Lower leg skin (tissue), 4 donors: ENCODE measurements around the gene SGMS2. TPM values are rescaled to one million over a fixed set of nuclear protein-coding genes. Genes with fewer than 3 reads are reported as not detected.

Source experiments
- DNase-seq, 2 donors: peaks; one replicate each; pipeline ENCODE4 v3.0.0-alpha.2; 2019; ENCODE audit warnings: low spot score in 2 of 2
- H3K4me3 ChIP-seq: fragments of 200-600 bp; sonication (generic); 2 replicates; pipeline ENCODE4 v1.5.1; 2017; ENCODE audit warnings: mild to moderate bottlenecking, low read depth; ENCODE audit not compliant: poor library complexity, severe bottlenecking
- POLR2A ChIP-seq, 2 donors: fragments of 450-650 bp; IDR thresholded peaks; one replicate each; pipeline ENCODE4 v1.6.1; 2016 to 2017; ENCODE audit warnings: antibody characterized with exemption in 2 of 2, mild to moderate bottlenecking in 1 of 2, moderate library complexity in 1 of 2
- WGBS, 2 donors: methylation state at CpG; one replicate each; pipeline ENCODE4 v1.1.5; 2018; 5-methylcytosine and 5-hydroxymethylcytosine counted together
- intact Hi-C: fragments of 100-400 bp; cut with DNase I; formaldehyde crosslinking; loops from one replicate; pipeline ENCODE4 v1.15.0; 2023; ENCODE audit warnings: low total_unique reads
- total RNA-seq, 4 donors: library from RNA; depleted of rRNA; stranded (reverse); fragments of >200 nt; gene quantifications; one replicate each; pipeline ENCODE4 v1.1.0, GENCODE V29; 2016
- TF ChIP-seq, protein P1 (sequence below), 3 donors: fragments of 450-650 bp; IDR thresholded peaks; one replicate each; pipeline ENCODE4 v1.5.1; 2016; ENCODE audit warnings: antibody characterized with exemption in 3 of 3, mild to moderate bottlenecking in 3 of 3, moderate library complexity in 2 of 3

SGMS2 gene
- total RNA-seq, 4 donors from 2014 or later: 38.7 to 81.5 (median 55.9) TPM

DNA sequence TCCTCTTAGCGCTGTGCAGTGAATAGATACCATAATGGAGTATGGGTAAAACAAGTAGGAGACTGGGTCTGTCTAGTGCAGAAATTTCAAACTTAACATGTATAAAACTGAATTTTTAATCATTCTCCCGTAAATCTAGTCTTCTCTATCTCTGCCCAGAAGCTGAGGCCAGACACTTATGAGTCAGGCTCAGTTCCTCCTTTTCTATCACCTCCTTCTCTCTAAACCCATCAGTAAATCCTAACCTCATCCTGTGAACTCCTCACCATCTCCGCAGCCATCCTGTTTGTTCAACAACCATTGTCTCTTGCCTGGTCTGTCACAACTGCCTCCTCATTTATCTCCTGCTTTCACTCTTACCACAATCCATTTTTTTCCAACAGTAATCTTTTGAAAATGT lies 19.8 kb upstream of the SGMS2 start:
- TF ChIP-seq, protein P1, sequence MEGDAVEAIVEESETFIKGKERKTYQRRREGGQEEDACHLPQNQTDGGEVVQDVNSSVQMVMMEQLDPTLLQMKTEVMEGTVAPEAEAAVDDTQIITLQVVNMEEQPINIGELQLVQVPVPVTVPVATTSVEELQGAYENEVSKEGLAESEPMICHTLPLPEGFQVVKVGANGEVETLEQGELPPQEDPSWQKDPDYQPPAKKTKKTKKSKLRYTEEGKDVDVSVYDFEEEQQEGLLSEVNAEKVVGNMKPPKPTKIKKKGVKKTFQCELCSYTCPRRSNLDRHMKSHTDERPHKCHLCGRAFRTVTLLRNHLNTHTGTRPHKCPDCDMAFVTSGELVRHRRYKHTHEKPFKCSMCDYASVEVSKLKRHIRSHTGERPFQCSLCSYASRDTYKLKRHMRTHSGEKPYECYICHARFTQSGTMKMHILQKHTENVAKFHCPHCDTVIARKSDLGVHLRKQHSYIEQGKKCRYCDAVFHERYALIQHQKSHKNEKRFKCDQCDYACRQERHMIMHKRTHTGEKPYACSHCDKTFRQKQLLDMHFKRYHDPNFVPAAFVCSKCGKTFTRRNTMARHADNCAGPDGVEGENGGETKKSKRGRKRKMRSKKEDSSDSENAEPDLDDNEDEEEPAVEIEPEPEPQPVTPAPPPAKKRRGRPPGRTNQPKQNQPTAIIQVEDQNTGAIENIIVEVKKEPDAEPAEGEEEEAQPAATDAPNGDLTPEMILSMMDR (IDR thresholded peaks at IDR 0.05): no peak
- TF ChIP-seq POLR2A (IDR thresholded peaks at IDR 0.05): no peak
- intact Hi-C loops: no loop called here
- DNase-seq: no peak
- H3K4me3 ChIP-seq: no peak overlapping the region
- 84 to 85% methylated on average over 3 of the region's 3 CpGs for WGBS, 2 donors

DNA sequence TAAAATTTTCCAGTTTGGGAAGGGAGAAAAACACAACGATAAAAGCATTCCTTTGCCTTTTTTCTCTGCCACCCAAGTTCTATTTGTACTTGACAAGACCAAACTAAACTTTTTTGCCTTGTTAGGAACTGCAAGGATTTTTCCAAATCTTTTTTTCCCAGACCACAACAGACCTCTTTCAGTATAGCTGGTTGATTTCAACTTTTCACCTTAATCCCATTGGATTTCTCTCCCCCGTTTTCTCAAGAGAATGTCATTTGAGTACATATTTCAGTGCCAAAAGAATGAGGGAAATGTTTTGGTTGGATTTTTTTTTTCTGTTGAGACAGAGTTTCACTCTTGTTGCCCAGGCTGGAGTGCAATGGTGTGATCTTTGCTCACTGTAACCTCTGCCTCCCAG lies 18.5 kb upstream of the SGMS2 start:
- no peak for TF ChIP-seq POLR2A (IDR thresholded peaks at IDR 0.05)
- TF ChIP-seq, protein P1 (IDR thresholded peaks at IDR 0.05): no peak
- intact Hi-C loops: no loop called here
- H3K4me3 ChIP-seq: no peak overlapping the region
- WGBS, 2 donors: 33 to 35% methylated on average over 2 of the region's 2 CpGs
- DNase-seq: no peak

DNA sequence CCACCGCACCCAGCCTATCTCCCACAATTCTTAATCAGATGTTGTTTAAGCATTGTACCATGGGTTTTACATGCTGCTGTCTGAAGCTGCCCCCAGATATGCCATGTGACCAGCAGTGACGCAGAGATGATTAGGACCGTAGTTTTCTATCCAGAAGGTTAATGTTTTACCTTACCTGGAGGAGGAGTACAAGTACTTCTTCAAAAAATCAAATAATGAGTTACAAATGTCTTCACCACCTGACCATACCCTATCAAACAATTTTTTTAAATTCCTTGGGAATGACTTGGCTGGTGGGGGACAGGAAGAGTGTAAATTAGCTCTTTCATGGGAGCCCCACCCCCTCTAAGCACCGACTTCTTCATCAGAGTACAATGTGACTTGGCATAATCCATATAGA lies 16.2 kb upstream of the SGMS2 start:
- TF ChIP-seq POLR2A (IDR thresholded peaks at IDR 0.05): no peak
- TF ChIP-seq, protein P1 (IDR thresholded peaks at IDR 0.05): no peak
- intact Hi-C loops: no loop called here
- 87 to 88% methylated on average over 4 of the region's 4 CpGs for WGBS, 2 donors
- no peak overlapping the region for H3K4me3 ChIP-seq
- DNase-seq: no peak

DNA sequence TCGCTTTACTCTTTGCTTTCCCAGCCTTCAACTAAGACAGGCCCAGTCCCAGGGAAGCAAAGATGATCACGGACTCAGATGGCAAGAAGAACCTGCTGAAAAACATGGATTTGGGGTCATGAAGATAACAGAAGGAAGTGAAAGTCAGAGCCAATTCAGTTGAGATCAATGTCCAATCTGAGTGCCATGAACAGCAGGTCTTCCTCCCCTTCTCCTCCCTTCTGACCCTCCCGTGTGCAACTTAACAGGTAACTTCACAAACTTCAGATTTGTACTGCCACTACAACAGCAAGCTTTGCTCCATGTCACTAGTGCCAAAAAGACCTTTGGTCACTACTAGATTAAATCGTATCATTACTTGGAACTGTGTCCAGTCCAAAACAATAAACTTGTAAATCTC lies 15.5 kb upstream of the SGMS2 start:
- no peak for DNase-seq
- no peak overlapping the region for H3K4me3 ChIP-seq
- intact Hi-C loops: no loop called here
- WGBS, 2 donors: 77 to 93% methylated on average over 4 of the region's 4 CpGs
- TF ChIP-seq POLR2A (IDR thresholded peaks at IDR 0.05): no peak
- TF ChIP-seq, protein P1 (IDR thresholded peaks at IDR 0.05): no peak

DNA sequence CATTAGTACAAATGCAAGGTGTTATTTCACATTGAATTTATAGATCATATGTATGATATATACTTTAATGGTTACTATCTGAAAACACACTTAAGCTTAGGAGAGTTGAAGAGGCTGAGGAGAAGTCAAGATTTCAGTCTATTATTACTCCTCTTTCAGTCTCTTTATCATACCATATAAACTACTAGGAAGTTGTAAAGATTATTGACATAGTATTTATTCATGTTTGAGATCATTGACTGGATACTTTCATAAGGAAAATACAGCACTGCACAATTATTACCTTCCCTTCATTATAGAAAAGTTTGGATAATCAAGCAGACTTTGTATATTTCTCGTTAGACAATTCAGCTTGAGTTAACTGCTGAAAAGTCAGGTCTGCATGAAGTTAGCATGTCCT lies 10.0 kb upstream of the SGMS2 start:
- intact Hi-C loops: no loop called here
- 63 to 74% methylated on average over 1 of the region's 1 CpG for WGBS, 2 donors
- TF ChIP-seq POLR2A (IDR thresholded peaks at IDR 0.05): no peak
- TF ChIP-seq, protein P1 (IDR thresholded peaks at IDR 0.05): no peak
- no peak for DNase-seq
- no peak overlapping the region for H3K4me3 ChIP-seq

DNA sequence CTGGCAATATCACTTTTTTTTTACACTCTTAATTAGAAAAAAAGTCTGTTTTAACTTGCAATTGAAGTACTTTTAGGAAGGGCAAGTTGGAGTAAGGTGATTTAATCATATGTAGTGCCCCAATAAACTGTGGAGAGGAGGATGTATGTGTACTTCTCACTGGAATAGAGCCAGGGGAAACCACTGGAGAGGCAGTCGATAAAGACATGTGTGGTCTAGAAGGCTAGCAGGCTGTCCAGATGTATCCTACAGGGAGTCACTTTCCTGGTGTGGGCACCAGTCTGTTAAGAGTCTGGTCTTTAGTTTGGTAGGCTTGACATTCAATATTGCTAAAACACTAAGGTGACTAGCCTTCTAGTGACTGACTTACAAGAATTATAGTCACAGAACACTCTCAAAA lies 9.6 kb upstream of the SGMS2 start:
- intact Hi-C loops: no loop called here
- no peak for TF ChIP-seq POLR2A (IDR thresholded peaks at IDR 0.05)
- TF ChIP-seq, protein P1 (IDR thresholded peaks at IDR 0.05): no peak
- no peak overlapping the region for H3K4me3 ChIP-seq
- no peak for DNase-seq
- 21 to 33% methylated on average over 1 of the region's 1 CpG for WGBS, 2 donors
